Measurements from ENCODE around the gene CD99L2.

CD99L2 gene

GRCh38 chrX:150719621-150720020, 178.8 kb downstream of the CD99L2 start:
- no peaks in the 10 kb centered on the region for H3K27me3 ChIP-seq (ENCODE audit: insufficient read depth, poor library complexity, severe bottlenecking)
- no peaks in the 10 kb centered on the region for H3K4me1 ChIP-seq (ENCODE audit: insufficient read depth, poor library complexity, severe bottlenecking)
- no peaks in the 10 kb centered on the region for H3K9me3 ChIP-seq (ENCODE audit: severe bottlenecking)
- DNase-seq (ENCODE audit: low spot score), result no peak
- peaks cover 5% of the 10 kb centered on the region for H3K36me3 ChIP-seq (ENCODE audit: low read depth)
- no peak overlapping the region for H3K27ac ChIP-seq (ENCODE audit: poor library complexity, severe bottlenecking)
- no peak overlapping the region for H3K4me3 ChIP-seq (ENCODE audit: severe bottlenecking)
- no peak for ATAC-seq (ENCODE audit: low read depth)
- no peak for TF ChIP-seq CTCF (IDR thresholded peaks at IDR 0.05; ENCODE audit: poor library complexity, severe bottlenecking)
